SJCRH30 (cell line): ENCODE measurements around the gene GRIN2A. TPM values are rescaled to one million over a fixed set of nuclear protein-coding genes. Genes with fewer than 3 reads are reported as not detected.

Source experiments
- DNase-seq, 2 experiments: peaks; one replicate each; pipeline ENCODE4 v3.0.0-alpha.2; 2015 to 2020
- H3K27ac ChIP-seq: fragments of 250-450 bp; sonication (Bioruptor Pico); 2 replicates; pipeline ENCODE4 v1.5.1; 2020; ENCODE audit warnings: mild to moderate bottlenecking, moderate library complexity
- H3K27me3 ChIP-seq: fragments of 250-450 bp; sonication (Bioruptor Pico); 2 replicates; pipeline ENCODE4 v1.5.1; 2020; ENCODE audit warnings: mild to moderate bottlenecking, moderate library complexity
- H3K36me3 ChIP-seq: fragments of 250-450 bp; sonication (Bioruptor Pico); 2 replicates; pipeline ENCODE4 v1.5.1; 2020; ENCODE audit warnings: mild to moderate bottlenecking, moderate library complexity
- H3K4me1 ChIP-seq: fragments of 250-450 bp; sonication (Bioruptor Pico); 2 replicates; pipeline ENCODE4 v1.5.1; 2020; ENCODE audit warnings: mild to moderate bottlenecking, moderate library complexity
- H3K4me3 ChIP-seq: fragments of 250-450 bp; sonication (Bioruptor Pico); 2 replicates; pipeline ENCODE4 v1.5.1; 2020; ENCODE audit warnings: mild to moderate bottlenecking, moderate library complexity
- H3K9me3 ChIP-seq: fragments of 250-450 bp; sonication (Bioruptor Pico); replicated peaks from 2 replicates; pipeline ENCODE4 v1.5.1; 2020; ENCODE audit warnings: mild to moderate bottlenecking, moderate library complexity
- total RNA-seq: library from RNA; depleted of rRNA; stranded (reverse); fragments of >200 nt; shearing (Covaris generic); gene quantifications from 2 replicates; pipeline ENCODE4 v1.2.3, GENCODE V29; 2014

Gene GRIN2A
- total RNA-seq, 1 experiment from 2014 or later = 0.38 TPM

- no peaks in the 10 kb centered on the region for H3K27me3 ChIP-seq
- peak in 1 of 2 experiments; percentile 2 for DNase-seq
- H3K4me3 ChIP-seq = no peak overlapping the region
- no peaks in the 10 kb centered on the region for H3K9me3 ChIP-seq
- H3K27ac ChIP-seq = no peak overlapping the region
- no peaks in the 10 kb centered on the region for H3K4me1 ChIP-seq
- H3K36me3 ChIP-seq = no peaks in the 10 kb centered on the region
These were observed 20.4 kb upstream of the GRIN2A start for GRCh38 chr16:10202649-10203048.

- Histone ChIP-seq H3K9me3 (no peaks in the 10 kb centered on the region), H3K27ac (no peak overlapping the region), H3K4me1 (no peaks in the 10 kb centered on the region), H3K4me3 (no peak overlapping the region), H3K36me3 (no peaks in the 10 kb centered on the region), H3K27me3 (no peaks in the 10 kb centered on the region)
- DNase-seq = no peak
These were observed 18.7 kb upstream of the GRIN2A start for GRCh38 chr16:10200637-10201586.

GRCh38 chr16:10196999-10197398 lies 14.8 kb upstream of the GRIN2A start:
- DNase-seq = no peak
- Histone ChIP-seq H3K4me3 (no peak overlapping the region), H3K36me3 (no peaks in the 10 kb centered on the region), H3K4me1 (no peaks in the 10 kb centered on the region), H3K27me3 (no peaks in the 10 kb centered on the region), H3K27ac (no peak overlapping the region), H3K9me3 (no peaks in the 10 kb centered on the region)

- Histone ChIP-seq H3K9me3 (no peaks in the 10 kb centered on the region), H3K27ac (no peak overlapping the region), H3K27me3 (no peaks in the 10 kb centered on the region), H3K4me3 (no peak overlapping the region), H3K4me1 (no peaks in the 10 kb centered on the region), H3K36me3 (no peaks in the 10 kb centered on the region)
- no peak for DNase-seq
These were observed 8.9 kb upstream of the GRIN2A start for GRCh38 chr16:10191096-10191495.

GRCh38 chr16:10189861-10190390 lies 7.7 kb upstream of the GRIN2A start:
- no peaks in the 10 kb centered on the region for H3K36me3 ChIP-seq
- no peaks in the 10 kb centered on the region for H3K9me3 ChIP-seq
- H3K4me1 ChIP-seq = no peaks in the 10 kb centered on the region
- no peak for DNase-seq
- H3K4me3 ChIP-seq = no peak overlapping the region
- H3K27me3 ChIP-seq = no peaks in the 10 kb centered on the region
- H3K27ac ChIP-seq = no peak overlapping the region

- H3K4me1 ChIP-seq = no peaks in the 10 kb centered on the region
- H3K4me3 ChIP-seq = no peak overlapping the region
- H3K27ac ChIP-seq = no peak overlapping the region
- H3K27me3 ChIP-seq = no peaks in the 10 kb centered on the region
- no peaks in the 10 kb centered on the region for H3K9me3 ChIP-seq
- H3K36me3 ChIP-seq = no peaks in the 10 kb centered on the region
- DNase-seq = no peak
These were observed 6.0 kb upstream of the GRIN2A start for GRCh38 chr16:10188236-10188635.

- Histone ChIP-seq H3K4me1 (no peaks in the 10 kb centered on the region), H3K27me3 (no peaks in the 10 kb centered on the region), H3K27ac (no peak overlapping the region), H3K36me3 (no peaks in the 10 kb centered on the region), H3K4me3 (no peak overlapping the region), H3K9me3 (no peaks in the 10 kb centered on the region)
- DNase-seq = no peak
These were observed 749 bp downstream of the GRIN2A start for GRCh38 chr16:10181196-10182162.

GRCh38 chr16:10180771-10181163 lies 1.5 kb downstream of the GRIN2A start:
- Histone ChIP-seq H3K27me3 (no peaks in the 10 kb centered on the region), H3K4me3 (no peak overlapping the region), H3K36me3 (no peaks in the 10 kb centered on the region), H3K4me1 (no peaks in the 10 kb centered on the region), H3K9me3 (no peaks in the 10 kb centered on the region), H3K27ac (no peak overlapping the region)
- no peak for DNase-seq

GRCh38 chr16:10180042-10180770 lies 2.0 kb downstream of the GRIN2A start:
- no peak for DNase-seq
- Histone ChIP-seq H3K9me3 (no peaks in the 10 kb centered on the region), H3K27me3 (no peaks in the 10 kb centered on the region), H3K4me1 (no peaks in the 10 kb centered on the region), H3K27ac (no peak overlapping the region), H3K36me3 (no peaks in the 10 kb centered on the region), H3K4me3 (no peak overlapping the region)

GRCh38 chr16:10178526-10178925 lies 3.7 kb downstream of the GRIN2A start:
- no peaks in the 10 kb centered on the region for H3K27me3 ChIP-seq
- no peak overlapping the region for H3K27ac ChIP-seq
- no peak for DNase-seq
- no peaks in the 10 kb centered on the region for H3K4me1 ChIP-seq
- no peak overlapping the region for H3K4me3 ChIP-seq
- no peaks in the 10 kb centered on the region for H3K36me3 ChIP-seq
- no peaks in the 10 kb centered on the region for H3K9me3 ChIP-seq

- Histone ChIP-seq H3K36me3 (no peaks in the 10 kb centered on the region), H3K4me1 (no peaks in the 10 kb centered on the region), H3K27ac (no peak overlapping the region), H3K9me3 (no peaks in the 10 kb centered on the region), H3K4me3 (no peak overlapping the region), H3K27me3 (no peaks in the 10 kb centered on the region)
- DNase-seq = no peak
These were observed 4.1 kb downstream of the GRIN2A start for GRCh38 chr16:10178080-10178479.

- Histone ChIP-seq H3K27ac (no peak overlapping the region), H3K4me3 (no peak overlapping the region), H3K4me1 (no peaks in the 10 kb centered on the region), H3K36me3 (no peaks in the 10 kb centered on the region), H3K9me3 (no peaks in the 10 kb centered on the region), H3K27me3 (no peaks in the 10 kb centered on the region)
- no peak for DNase-seq
These were observed 9.2 kb downstream of the GRIN2A start for GRCh38 chr16:10172848-10173655.

GRCh38 chr16:10171221-10171620 lies 11.0 kb downstream of the GRIN2A start:
- no peaks in the 10 kb centered on the region for H3K4me1 ChIP-seq
- no peak overlapping the region for H3K27ac ChIP-seq
- H3K9me3 ChIP-seq = no peaks in the 10 kb centered on the region
- DNase-seq = no peak
- H3K4me3 ChIP-seq = no peak overlapping the region
- H3K36me3 ChIP-seq = no peaks in the 10 kb centered on the region
- H3K27me3 ChIP-seq = no peaks in the 10 kb centered on the region
